Colonic mucosa (tissue), 4 donors: Measurements from ENCODE around the gene TIMM29. TPM values are rescaled to one million over a fixed set of nuclear protein-coding genes. Genes with fewer than 3 reads are reported as not detected.

Source experiments
- DNase-seq: peaks from one replicate; pipeline ENCODE4 v3.0.0-alpha.2; 2020
- H3K27ac ChIP-seq: fragments of 200-600 bp; one replicate; pipeline ENCODE4 v1.8.0; 2021
- H3K27me3 ChIP-seq: fragments of 200-600 bp; one replicate; pipeline ENCODE4 v1.8.0; 2021
- H3K36me3 ChIP-seq: fragments of 200-600 bp; one replicate; pipeline ENCODE4 v1.8.0; 2021
- H3K4me1 ChIP-seq: fragments of 200-600 bp; one replicate; pipeline ENCODE4 v1.8.0; 2021; ENCODE audit warnings: mild to moderate bottlenecking
- H3K4me3 ChIP-seq: fragments of 200-600 bp; one replicate; pipeline ENCODE4 v1.8.0; 2021
- H3K9ac ChIP-seq, 2 donors: one replicate each; pipeline ENCODE4 v1.7.0; 2013; ENCODE audit warnings: control low read depth in 2 of 2, low read depth in 2 of 2, low read length in 2 of 2
- H3K9me3 ChIP-seq: fragments of 200-600 bp; one replicate; pipeline ENCODE4 v1.8.0; 2021
- intact Hi-C: fragments of 100-400 bp; cut with DNase I; formaldehyde crosslinking; loops from one replicate; pipeline ENCODE4 v1.14.1; 2022
- total RNA-seq, 2 donors: library from RNA; stranded (reverse); fragmentation: NEBNext Ultra II Directional in 1 of 2; extraction: Animal tissue kit (Norgen Biotek cat#: 25700) in 1 of 2; gene quantifications; one replicate each; pipeline ENCODE4 v1.2.1, GENCODE V29; 2021
- TF ChIP-seq, protein P1 (sequence below): fragments of 200-600 bp; IDR thresholded peaks from one replicate; pipeline ENCODE4 v1.8.0; 2022; ENCODE audit warnings: antibody characterized with exemption, mild to moderate bottlenecking
- donor health status: healthy.
- donor health status: DM: no; HTN: no; CAD: no.
- donor health status: DM: no; HTN: no; CAD: no.

TIMM29 gene
- total RNA-seq, 2 donors from 2014 or later = 25.5 to 31.5 TPM

DNA sequence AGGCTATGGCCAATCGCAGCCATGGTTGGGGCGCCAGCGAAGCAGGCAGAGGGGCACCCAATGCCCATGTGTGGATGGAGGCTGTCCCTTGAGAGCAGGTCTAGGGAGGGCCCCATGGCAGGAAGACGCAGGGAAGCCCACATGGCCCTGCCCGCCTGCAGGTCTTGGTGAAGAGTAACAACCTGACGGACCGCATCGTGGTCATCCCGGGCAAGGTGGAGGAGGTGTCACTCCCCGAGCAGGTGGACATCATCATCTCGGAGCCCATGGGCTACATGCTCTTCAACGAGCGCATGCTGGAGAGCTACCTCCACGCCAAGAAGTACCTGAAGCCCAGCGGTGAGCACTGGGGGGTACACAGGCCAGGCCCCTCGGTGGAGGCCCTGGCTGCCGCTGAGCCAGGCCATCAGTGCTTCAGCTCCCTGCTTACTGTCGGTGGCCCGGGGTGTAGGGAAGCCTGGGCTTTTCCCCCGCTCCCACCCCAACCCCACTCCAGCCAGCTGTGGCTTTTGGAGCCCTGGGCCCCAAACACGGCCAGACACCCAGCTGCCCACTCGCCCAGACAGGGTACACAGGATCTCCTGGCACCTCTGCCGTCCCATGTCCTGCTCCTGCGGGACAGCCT is 14.8 kb upstream of the TIMM29 start:
- H3K27me3 ChIP-seq = no peaks in the 10 kb centered on the region
- intact Hi-C loops = no loop called here

GRCh38 chr19:10915130-10916091 is 13.2 kb upstream of the TIMM29 start:
- Histone ChIP-seq H3K9me3 (no peaks in the 10 kb centered on the region), H3K36me3 (peaks cover 15% of the 10 kb centered on the region), H3K9ac (no peak overlapping the region), H3K4me3 (no peak overlapping the region), H3K27me3 (no peaks in the 10 kb centered on the region), H3K27ac (no peak overlapping the region), H3K4me1 (no peaks in the 10 kb centered on the region)
- intact Hi-C loops = no loop called here
- TF ChIP-seq, protein P1, sequence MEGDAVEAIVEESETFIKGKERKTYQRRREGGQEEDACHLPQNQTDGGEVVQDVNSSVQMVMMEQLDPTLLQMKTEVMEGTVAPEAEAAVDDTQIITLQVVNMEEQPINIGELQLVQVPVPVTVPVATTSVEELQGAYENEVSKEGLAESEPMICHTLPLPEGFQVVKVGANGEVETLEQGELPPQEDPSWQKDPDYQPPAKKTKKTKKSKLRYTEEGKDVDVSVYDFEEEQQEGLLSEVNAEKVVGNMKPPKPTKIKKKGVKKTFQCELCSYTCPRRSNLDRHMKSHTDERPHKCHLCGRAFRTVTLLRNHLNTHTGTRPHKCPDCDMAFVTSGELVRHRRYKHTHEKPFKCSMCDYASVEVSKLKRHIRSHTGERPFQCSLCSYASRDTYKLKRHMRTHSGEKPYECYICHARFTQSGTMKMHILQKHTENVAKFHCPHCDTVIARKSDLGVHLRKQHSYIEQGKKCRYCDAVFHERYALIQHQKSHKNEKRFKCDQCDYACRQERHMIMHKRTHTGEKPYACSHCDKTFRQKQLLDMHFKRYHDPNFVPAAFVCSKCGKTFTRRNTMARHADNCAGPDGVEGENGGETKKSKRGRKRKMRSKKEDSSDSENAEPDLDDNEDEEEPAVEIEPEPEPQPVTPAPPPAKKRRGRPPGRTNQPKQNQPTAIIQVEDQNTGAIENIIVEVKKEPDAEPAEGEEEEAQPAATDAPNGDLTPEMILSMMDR = no peak
- DNase-seq = no peak

More for the DNA sequence above, 14.8 kb upstream of the TIMM29 start:
- TF ChIP-seq, protein P1 = no peak
- no peak overlapping the region for H3K9ac ChIP-seq
- no peaks in the 10 kb centered on the region for H3K9me3 ChIP-seq
- no peak overlapping the region for H3K4me3 ChIP-seq
- no peak overlapping the region for H3K27ac ChIP-seq
- DNase-seq = no peak
- H3K36me3 ChIP-seq = peaks cover 12% of the 10 kb centered on the region
- no peaks in the 10 kb centered on the region for H3K4me1 ChIP-seq

GRCh38 chr19:10916602-10917001 is 12.0 kb upstream of the TIMM29 start:
- Histone ChIP-seq H3K27ac (no peak overlapping the region), H3K27me3 (no peaks in the 10 kb centered on the region)

DNA sequence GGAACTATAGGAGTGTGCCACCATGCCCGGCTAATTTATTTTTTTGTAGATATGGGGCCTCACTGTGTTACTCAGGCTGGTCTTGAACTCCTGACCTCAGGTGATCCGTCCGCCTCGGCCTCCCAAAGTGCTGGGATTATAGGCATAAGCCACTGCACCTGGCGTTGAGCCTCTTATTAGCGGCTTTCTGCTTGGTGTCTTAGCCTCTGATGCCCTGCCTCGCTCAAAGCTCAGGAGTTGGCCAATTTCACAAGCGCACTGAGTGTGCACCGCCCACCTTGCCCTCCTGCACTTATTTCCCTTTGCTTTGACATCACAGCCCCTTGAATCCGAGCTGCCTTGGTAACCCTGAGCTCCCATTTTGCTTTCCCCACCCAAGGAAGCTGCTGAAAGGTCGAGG is 10.3 kb upstream of the TIMM29 start:
- Histone ChIP-seq H3K36me3 (peaks cover 5% of the 10 kb centered on the region), H3K9ac (no peak overlapping the region), H3K4me3 (no peak overlapping the region), H3K4me1 (no peaks in the 10 kb centered on the region), H3K27ac (no peak overlapping the region), H3K9me3 (no peaks in the 10 kb centered on the region), H3K27me3 (no peaks in the 10 kb centered on the region)
- intact Hi-C loops = no loop called here
- no peak for DNase-seq
- TF ChIP-seq, protein P1 = no peak

More at GRCh38 chr19:10916602-10917001, 12.0 kb upstream of the TIMM29 start:
- TF ChIP-seq, protein P1 = no peak
- no peak overlapping the region for H3K4me3 ChIP-seq
- H3K4me1 ChIP-seq = no peaks in the 10 kb centered on the region
- peaks cover 15% of the 10 kb centered on the region for H3K36me3 ChIP-seq
- DNase-seq = no peak
- intact Hi-C loops = no loop called here
- H3K9me3 ChIP-seq = no peaks in the 10 kb centered on the region
- no peak overlapping the region for H3K9ac ChIP-seq

GRCh38 chr19:10919352-10920287 is 9.0 kb upstream of the TIMM29 start:
- Histone ChIP-seq H3K9ac (no peak overlapping the region), H3K4me1 (no peaks in the 10 kb centered on the region), H3K4me3 (no peak overlapping the region), H3K9me3 (no peaks in the 10 kb centered on the region), H3K27me3 (no peaks in the 10 kb centered on the region), H3K27ac (no peak overlapping the region), H3K36me3 (peaks cover 10% of the 10 kb centered on the region)
- intact Hi-C loops = no loop called here
- TF ChIP-seq, protein P1 = no peak
- no peak for DNase-seq
